ENCODE results near the gene CEP128. TPM values are rescaled to one million over a fixed set of nuclear protein-coding genes. Genes with fewer than 3 reads are reported as not detected.

The CEP128 gene
- total RNA-seq, 4 donors from 2014 or later, result 5.6 to 9.0 (median 7.5) TPM

DNA sequence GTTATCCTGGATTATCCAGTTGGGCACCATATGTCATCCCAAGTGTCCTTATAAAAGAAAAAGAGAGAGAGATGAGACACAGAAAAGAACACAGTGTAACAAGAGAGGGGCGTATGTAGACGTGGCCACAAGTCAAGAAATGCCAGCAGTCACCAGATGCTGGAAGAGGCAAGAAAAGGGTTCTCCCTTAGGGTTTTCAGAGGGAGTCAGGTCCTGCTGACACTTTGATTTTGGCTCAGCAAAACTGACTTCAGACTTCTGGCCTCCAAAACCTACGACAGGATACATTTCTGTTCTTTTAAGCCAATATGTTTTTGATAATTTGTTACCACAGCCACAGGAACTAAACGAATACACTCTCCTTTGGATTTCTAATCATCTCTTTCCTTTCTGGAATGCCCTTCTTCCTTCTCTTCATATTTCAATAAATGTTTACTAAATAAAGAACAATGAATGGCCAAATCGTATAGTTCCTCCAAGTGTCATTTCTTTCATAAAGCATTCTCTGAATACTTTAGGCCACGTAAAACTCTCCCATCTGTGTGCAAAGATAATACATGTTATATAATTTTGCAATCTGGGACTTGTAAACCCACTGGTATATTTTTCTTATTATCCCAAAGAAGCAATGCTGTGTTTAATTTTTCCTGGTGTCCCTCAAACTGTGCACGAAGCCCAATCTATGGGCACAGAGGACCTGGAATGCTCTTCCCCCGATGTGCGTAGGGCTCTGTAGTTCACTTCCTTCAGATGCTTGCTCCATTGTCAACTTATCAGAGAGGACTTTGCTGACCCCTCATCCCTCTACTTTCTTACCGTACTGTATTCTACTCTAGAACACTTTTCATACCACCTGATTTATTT, 303.6 kb downstream of the CEP128 start:
- TF ChIP-seq, protein P1, sequence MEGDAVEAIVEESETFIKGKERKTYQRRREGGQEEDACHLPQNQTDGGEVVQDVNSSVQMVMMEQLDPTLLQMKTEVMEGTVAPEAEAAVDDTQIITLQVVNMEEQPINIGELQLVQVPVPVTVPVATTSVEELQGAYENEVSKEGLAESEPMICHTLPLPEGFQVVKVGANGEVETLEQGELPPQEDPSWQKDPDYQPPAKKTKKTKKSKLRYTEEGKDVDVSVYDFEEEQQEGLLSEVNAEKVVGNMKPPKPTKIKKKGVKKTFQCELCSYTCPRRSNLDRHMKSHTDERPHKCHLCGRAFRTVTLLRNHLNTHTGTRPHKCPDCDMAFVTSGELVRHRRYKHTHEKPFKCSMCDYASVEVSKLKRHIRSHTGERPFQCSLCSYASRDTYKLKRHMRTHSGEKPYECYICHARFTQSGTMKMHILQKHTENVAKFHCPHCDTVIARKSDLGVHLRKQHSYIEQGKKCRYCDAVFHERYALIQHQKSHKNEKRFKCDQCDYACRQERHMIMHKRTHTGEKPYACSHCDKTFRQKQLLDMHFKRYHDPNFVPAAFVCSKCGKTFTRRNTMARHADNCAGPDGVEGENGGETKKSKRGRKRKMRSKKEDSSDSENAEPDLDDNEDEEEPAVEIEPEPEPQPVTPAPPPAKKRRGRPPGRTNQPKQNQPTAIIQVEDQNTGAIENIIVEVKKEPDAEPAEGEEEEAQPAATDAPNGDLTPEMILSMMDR (IDR thresholded peaks at IDR 0.05; ENCODE audit: low read depth), result no peak

DNA sequence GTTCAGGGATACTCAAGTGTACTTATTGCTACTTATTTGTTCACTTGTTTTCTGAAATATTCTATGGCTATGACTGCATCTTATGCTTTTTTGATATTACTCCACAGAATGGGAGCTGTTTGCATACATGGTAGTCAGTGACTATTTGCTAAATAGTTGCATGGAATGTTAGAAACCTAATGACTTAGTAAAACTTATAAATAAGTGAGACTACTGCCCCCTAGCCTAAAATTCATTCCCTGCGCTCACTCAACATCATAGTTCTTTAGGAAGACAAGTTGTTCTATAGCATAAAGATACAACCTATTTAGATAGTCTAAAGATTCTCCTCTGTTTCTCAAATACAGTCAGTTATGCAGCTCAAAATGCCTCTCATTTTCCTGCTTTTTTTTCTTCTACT, 305.5 kb downstream of the CEP128 start:
- TF ChIP-seq, protein P1 (IDR thresholded peaks at IDR 0.05; ENCODE audit: low read depth), result no peak

GRCh38 chr14:80634106-80634758, 307.3 kb downstream of the CEP128 start:
- TF ChIP-seq, protein P1 (IDR thresholded peaks at IDR 0.05; ENCODE audit: low read depth), result no peak

GRCh38 chr14:80629606-80630005, 311.9 kb downstream of the CEP128 start:
- TF ChIP-seq, protein P1 (IDR thresholded peaks at IDR 0.05; ENCODE audit: low read depth), result no peak

DNA sequence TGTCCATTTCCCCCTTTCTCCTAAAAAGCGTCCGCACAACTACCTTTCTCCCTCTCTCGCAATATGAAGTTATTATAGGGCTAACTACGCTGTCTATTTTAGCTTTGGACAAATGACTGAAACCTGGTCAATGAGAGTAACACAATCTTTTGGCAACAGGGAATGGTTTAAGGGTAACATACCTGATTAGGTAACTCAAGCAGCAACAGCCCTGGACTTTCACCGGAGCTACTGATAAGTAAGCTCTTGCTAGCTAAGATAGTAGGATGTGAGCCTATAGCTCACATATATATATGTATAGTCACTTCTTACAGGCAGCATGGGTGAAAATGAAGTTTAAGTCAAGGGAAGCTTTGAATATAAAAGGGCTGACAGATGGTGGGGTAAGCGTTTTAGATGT, 313.0 kb downstream of the CEP128 start:
- TF ChIP-seq, protein P1 (IDR thresholded peaks at IDR 0.05; ENCODE audit: low read depth), result no peak

DNA sequence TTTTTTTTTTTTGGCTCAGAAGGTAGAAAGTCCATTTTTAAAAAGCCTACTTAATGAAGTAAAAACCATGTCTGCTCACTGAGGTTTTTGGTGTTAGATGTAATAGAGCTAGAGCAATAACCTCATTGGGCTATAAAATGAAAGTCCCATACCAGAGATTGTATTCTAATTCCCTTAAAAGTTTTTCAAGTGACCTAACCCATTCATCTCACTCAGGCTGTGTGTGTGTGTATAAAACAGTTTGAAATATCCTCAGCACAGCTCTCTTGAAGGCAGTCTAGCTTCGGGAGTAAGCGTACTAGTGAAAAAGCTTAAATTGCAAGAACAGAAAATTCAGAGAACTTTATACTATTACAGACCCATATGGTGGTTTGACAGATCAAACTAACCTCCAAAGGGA, 313.8 kb downstream of the CEP128 start:
- TF ChIP-seq, protein P1 (IDR thresholded peaks at IDR 0.05; ENCODE audit: low read depth), result no peak

GRCh38 chr14:80624581-80624980, 317.0 kb downstream of the CEP128 start:
- TF ChIP-seq, protein P1 (IDR thresholded peaks at IDR 0.05; ENCODE audit: low read depth), result no peak
